Measurements from ENCODE around the gene MUC5AC. TPM values are rescaled to one million over a fixed set of nuclear protein-coding genes. Genes with fewer than 3 reads are reported as not detected.

MUC5AC gene
- total RNA-seq, 1 donor from 2014 or later = not detected

- ATAC-seq (ENCODE audit: low read depth) = no peak
- Mint-ChIP-seq H3K4me1 (no peaks in the 10 kb centered on the region), H3K9me3 (no peaks in the 10 kb centered on the region), H3K27ac (no peak overlapping the region), H3K4me3 (no peak overlapping the region), H3K36me3 (ENCODE audit: low read depth) (no peaks in the 10 kb centered on the region), H3K27me3 (no peaks in the 10 kb centered on the region)
- ChIA-PET POLR2A (no interaction called here), CTCF (no interaction called here)
- no peak for DNase-seq
- TF ChIP-seq, protein P1, sequence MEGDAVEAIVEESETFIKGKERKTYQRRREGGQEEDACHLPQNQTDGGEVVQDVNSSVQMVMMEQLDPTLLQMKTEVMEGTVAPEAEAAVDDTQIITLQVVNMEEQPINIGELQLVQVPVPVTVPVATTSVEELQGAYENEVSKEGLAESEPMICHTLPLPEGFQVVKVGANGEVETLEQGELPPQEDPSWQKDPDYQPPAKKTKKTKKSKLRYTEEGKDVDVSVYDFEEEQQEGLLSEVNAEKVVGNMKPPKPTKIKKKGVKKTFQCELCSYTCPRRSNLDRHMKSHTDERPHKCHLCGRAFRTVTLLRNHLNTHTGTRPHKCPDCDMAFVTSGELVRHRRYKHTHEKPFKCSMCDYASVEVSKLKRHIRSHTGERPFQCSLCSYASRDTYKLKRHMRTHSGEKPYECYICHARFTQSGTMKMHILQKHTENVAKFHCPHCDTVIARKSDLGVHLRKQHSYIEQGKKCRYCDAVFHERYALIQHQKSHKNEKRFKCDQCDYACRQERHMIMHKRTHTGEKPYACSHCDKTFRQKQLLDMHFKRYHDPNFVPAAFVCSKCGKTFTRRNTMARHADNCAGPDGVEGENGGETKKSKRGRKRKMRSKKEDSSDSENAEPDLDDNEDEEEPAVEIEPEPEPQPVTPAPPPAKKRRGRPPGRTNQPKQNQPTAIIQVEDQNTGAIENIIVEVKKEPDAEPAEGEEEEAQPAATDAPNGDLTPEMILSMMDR (IDR thresholded peaks at IDR 0.05) = no peak
- intact Hi-C loops (cut with micrococcal nuclease) = no loop called here
Measured at GRCh38 chr11:1236316-1237127, 78.8 kb downstream of the MUC5AC start.

GRCh38 chr11:1237128-1237580 lies 79.4 kb downstream of the MUC5AC start:
- Mint-ChIP-seq H3K9me3 (no peaks in the 10 kb centered on the region), H3K36me3 (ENCODE audit: low read depth) (no peaks in the 10 kb centered on the region), H3K27me3 (no peaks in the 10 kb centered on the region), H3K4me3 (no peak overlapping the region), H3K27ac (no peak overlapping the region), H3K4me1 (no peaks in the 10 kb centered on the region)
- TF ChIP-seq, protein P1 (IDR thresholded peaks at IDR 0.05) = no peak
- intact Hi-C loops (cut with micrococcal nuclease) = no loop called here
- no peak for DNase-seq
- ATAC-seq (ENCODE audit: low read depth) = no peak
- POLR2A ChIA-PET = no interaction called here
- CTCF ChIA-PET = no interaction called here

DNA sequence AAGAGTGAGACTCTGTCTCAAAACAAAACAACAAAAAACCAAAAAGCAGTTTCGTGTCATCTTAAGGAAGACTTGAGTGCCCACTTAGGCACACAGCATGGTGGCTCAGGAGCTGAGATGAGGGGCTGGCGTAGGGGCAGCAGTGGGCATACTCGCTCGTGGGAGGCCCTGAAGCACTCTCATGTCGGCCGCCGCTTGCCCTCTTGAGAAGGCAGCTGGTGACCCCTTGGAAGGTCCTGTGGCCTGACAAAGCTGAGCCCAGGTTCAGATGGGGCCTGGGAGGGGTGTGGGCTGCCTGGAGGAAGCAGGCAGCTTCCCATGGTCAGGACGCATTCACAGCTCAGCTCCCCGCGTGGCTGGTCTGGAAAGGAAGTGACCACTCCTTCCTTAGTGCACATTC lies 80.1 kb downstream of the MUC5AC start:
- DNase-seq (no peak), ATAC-seq (ENCODE audit: low read depth) (no peak)
- TF ChIP-seq, protein P1 (IDR thresholded peaks at IDR 0.05) = no peak
- H3K36me3 Mint-ChIP-seq (ENCODE audit: low read depth) = no peaks in the 10 kb centered on the region
- no peaks in the 10 kb centered on the region for H3K4me1 Mint-ChIP-seq
- POLR2A ChIA-PET = no interaction called here
- H3K4me3 Mint-ChIP-seq = no peak overlapping the region
- CTCF ChIA-PET = no interaction called here
- no peak overlapping the region for H3K27ac Mint-ChIP-seq
- no peaks in the 10 kb centered on the region for H3K9me3 Mint-ChIP-seq
- intact Hi-C loops (cut with micrococcal nuclease) = no loop called here
- H3K27me3 Mint-ChIP-seq = no peaks in the 10 kb centered on the region

DNA sequence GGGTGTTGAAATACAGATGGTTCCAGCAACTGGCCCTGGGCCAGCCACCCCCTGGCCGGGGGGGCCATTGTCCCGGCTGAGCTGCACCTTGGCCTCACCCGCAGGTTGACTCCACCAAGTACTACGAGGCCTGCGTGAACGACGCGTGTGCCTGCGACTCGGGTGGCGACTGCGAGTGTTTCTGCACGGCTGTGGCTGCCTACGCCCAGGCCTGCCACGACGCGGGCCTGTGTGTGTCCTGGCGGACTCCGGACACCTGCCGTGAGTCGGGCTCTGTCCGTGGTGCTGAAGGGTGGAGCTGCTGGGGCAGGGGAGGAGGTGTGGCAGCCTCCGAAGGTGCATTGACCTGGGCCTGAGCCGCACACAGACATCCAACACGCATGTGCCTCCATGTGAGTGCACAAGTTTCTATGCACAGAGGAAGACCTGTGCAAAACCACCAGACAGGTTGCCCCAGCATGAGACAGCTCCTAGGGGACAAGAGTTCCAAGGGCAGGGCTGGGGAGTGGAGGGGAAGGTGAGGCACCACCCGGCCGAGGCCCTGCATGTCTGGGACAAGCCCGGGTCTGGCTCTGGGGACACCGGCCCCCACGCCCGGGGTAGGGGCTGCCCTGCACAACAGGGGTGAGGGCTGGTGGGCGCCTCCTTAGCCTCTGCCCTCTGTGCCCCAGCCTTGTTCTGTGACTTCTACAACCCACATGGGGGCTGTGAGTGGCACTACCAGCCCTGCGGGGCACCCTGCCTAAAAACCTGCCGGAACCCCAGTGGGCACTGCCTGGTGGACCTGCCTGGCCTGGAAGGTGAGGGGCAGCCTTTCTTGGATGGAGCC lies 81.2 kb downstream of the MUC5AC start:
- no peak for DNase-seq
- TF ChIP-seq, protein P1 (IDR thresholded peaks at IDR 0.05) = no peak
- CTCF ChIA-PET = no interaction called here
- no peak for ATAC-seq (ENCODE audit: low read depth)
- no peaks in the 10 kb centered on the region for H3K36me3 Mint-ChIP-seq (ENCODE audit: low read depth)
- no peaks in the 10 kb centered on the region for H3K27me3 Mint-ChIP-seq
- no peak overlapping the region for H3K27ac Mint-ChIP-seq
- H3K4me1 Mint-ChIP-seq = no peaks in the 10 kb centered on the region
- POLR2A ChIA-PET = no interaction called here
- H3K9me3 Mint-ChIP-seq = no peaks in the 10 kb centered on the region
- no peak overlapping the region for H3K4me3 Mint-ChIP-seq
- intact Hi-C loops (cut with micrococcal nuclease) = no loop called here

- no peaks in the 10 kb centered on the region for H3K9me3 Mint-ChIP-seq
- intact Hi-C loops (cut with micrococcal nuclease) = no loop called here
- CTCF ChIA-PET = no interaction called here
- no peaks in the 10 kb centered on the region for H3K4me1 Mint-ChIP-seq
- H3K4me3 Mint-ChIP-seq = no peak overlapping the region
- no peak for DNase-seq
- H3K27ac Mint-ChIP-seq = no peak overlapping the region
- TF ChIP-seq, protein P1 (IDR thresholded peaks at IDR 0.05) = no peak
- ATAC-seq (ENCODE audit: low read depth) = no peak
- no peaks in the 10 kb centered on the region for H3K36me3 Mint-ChIP-seq (ENCODE audit: low read depth)
- POLR2A ChIA-PET = no interaction called here
- no peaks in the 10 kb centered on the region for H3K27me3 Mint-ChIP-seq
Measured at GRCh38 chr11:1239596-1240205, 81.9 kb downstream of the MUC5AC start.
